OCI-LY3 (cell line): Measurements from ENCODE around the gene PRADC1.

Source experiments
- H2AFZ ChIP-seq: fragments of 200-600, 300-600 bp; shearing (Covaris generic); 2 replicates; pipeline ENCODE4 v1.6.0; 2014; ENCODE audit warnings: antibody characterized with exemption, low read depth, low read length
- H3K27ac ChIP-seq: fragments of 200-600, 300-600 bp; sonication (generic); 2 replicates; pipeline ENCODE4 v1.5.1; 2014; ENCODE audit warnings: mild to moderate bottlenecking, low read length, moderate library complexity, mixed read lengths
- H3K27me3 ChIP-seq: fragments of 200-600, 300-600 bp; sonication (generic); 2 replicates; pipeline ENCODE4 v1.6.1; 2014; ENCODE audit warnings: low read depth, low read length, mixed read lengths
- H3K36me3 ChIP-seq: fragments of 200-600, 300-600 bp; sonication (generic); replicated peaks from 2 replicates; pipeline ENCODE3; 2014; ENCODE audit warnings: low read depth, low read length, mixed read lengths
- H3K4me1 ChIP-seq: fragments of 300-600, 200-600 bp; sonication (generic); 2 replicates; pipeline ENCODE4 v1.6.1; 2014; ENCODE audit warnings: low read length, mixed read lengths
- H3K4me2 ChIP-seq: fragments of 200-600, 300-600 bp; sonication (generic); 2 replicates; pipeline ENCODE4 v1.6.1; 2014; ENCODE audit warnings: low read length, mixed read lengths
- H3K4me3 ChIP-seq: fragments of 300-600, 200-600 bp; sonication (generic); 2 replicates; pipeline ENCODE4 v1.5.1; 2014; ENCODE audit warnings: antibody characterized with exemption, mild to moderate bottlenecking, low read length, moderate library complexity
- H3K79me2 ChIP-seq: fragments of 300-600, 200-600 bp; shearing (Covaris generic); 2 replicates; pipeline ENCODE4 v1.6.1; 2014; ENCODE audit warnings: mild to moderate bottlenecking, low read length, mixed read lengths
- H3K9ac ChIP-seq: fragments of 300-600, 200-600 bp; shearing (Covaris generic); 2 replicates; pipeline ENCODE4 v1.6.0; 2014; ENCODE audit warnings: mild to moderate bottlenecking, low read length, moderate library complexity
- H3K9me3 ChIP-seq: fragments of 200-600, 300-600 bp; shearing (Covaris generic); 2 replicates; pipeline ENCODE4 v1.6.1; 2014; ENCODE audit warnings: low read length, mixed read lengths; ENCODE audit not compliant: insufficient read depth
- H4K20me1 ChIP-seq: fragments of 200-600, 300-600 bp; sonication (generic); 2 replicates; pipeline ENCODE4 v1.6.1; 2016; ENCODE audit warnings: low read length, mixed read lengths; ENCODE audit not compliant: insufficient read depth
- EZH2phosphoT487 ChIP-seq: fragments of 200-600 bp; shearing (Covaris generic); IDR thresholded peaks from 2 replicates; pipeline ENCODE4 v1.6.1; 2018; ENCODE audit warnings: antibody characterized with exemption, mixed run types, low read depth
- TF ChIP-seq, protein P1 (sequence below): fragments of 200-600, 300-600 bp; sonication (generic); IDR thresholded peaks from 2 replicates; pipeline ENCODE4 v1.5.1; 2014; ENCODE audit warnings: antibody characterized with exemption, low read length, low read depth

Gene PRADC1

DNA sequence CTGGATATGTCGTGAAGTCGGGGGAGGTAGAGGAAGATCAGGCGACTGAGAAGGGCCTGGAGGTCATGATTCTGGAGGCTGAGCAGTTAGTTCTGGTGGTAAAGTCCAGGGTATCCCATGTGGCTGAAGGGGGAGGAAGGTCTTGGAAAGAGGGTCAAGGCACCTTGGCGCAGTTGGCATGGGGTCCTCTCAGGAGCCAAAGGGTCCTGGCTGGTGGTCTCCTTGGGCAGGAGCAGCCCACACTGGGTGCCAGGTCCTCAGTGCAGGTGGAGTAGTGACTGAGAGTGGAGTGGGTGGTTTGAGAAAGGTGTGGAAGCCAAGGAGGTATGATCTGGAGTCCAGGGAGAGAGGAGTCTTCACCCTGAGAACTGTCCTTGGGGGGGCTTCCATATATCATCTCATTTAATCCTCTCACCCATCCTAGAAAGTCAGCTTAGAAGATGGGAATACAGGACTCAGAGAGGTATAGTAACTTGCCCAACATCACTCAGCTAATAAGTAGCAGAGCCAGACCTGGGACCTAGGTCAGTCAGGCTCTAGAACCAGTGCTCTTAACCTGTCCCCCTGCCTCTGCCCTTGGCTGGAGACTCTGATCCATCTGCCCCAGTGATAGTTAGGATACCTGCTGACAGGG is 26.8 kb upstream of the PRADC1 start:
- Histone ChIP-seq H3K9ac (no peak overlapping the region), H3K4me2 (no peak overlapping the region), H3K4me3 (no peak overlapping the region), H3K27me3 (no peaks in the 10 kb centered on the region), H3K4me1 (no peaks in the 10 kb centered on the region), H3K79me2 (no peaks in the 10 kb centered on the region), H3K9me3 (no peaks in the 10 kb centered on the region), H2AFZ (no peak overlapping the region), H3K27ac (no peak overlapping the region), H3K36me3 (peaks cover 45% of the 10 kb centered on the region), H4K20me1 (peaks cover 5% of the 10 kb centered on the region; the same call in 1 of the 2 replicates)
- no peak for TF ChIP-seq EZH2phosphoT487
- TF ChIP-seq, protein P1, sequence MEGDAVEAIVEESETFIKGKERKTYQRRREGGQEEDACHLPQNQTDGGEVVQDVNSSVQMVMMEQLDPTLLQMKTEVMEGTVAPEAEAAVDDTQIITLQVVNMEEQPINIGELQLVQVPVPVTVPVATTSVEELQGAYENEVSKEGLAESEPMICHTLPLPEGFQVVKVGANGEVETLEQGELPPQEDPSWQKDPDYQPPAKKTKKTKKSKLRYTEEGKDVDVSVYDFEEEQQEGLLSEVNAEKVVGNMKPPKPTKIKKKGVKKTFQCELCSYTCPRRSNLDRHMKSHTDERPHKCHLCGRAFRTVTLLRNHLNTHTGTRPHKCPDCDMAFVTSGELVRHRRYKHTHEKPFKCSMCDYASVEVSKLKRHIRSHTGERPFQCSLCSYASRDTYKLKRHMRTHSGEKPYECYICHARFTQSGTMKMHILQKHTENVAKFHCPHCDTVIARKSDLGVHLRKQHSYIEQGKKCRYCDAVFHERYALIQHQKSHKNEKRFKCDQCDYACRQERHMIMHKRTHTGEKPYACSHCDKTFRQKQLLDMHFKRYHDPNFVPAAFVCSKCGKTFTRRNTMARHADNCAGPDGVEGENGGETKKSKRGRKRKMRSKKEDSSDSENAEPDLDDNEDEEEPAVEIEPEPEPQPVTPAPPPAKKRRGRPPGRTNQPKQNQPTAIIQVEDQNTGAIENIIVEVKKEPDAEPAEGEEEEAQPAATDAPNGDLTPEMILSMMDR = no peak

DNA sequence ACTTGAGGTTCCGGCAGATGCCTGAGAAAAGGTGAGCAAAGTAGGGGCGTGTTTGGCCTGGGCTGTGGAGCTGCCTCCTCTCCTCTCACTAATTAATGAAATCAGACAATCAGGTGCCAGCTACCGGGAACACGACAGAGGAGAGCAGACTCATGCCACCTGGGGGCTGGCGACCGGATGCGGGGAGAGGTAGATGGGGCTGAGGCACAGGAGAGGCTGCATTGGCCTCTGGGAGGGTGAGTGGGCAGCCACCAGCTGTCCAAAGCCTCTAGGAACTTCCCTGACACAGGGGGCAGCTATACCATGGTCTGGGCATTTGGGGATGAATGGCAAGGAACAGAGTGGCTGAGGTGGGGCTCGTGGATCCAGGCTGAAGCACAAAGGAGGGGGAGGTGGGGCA is 26.2 kb upstream of the PRADC1 start:
- Histone ChIP-seq H3K4me1 (no peaks in the 10 kb centered on the region), H3K9me3 (no peaks in the 10 kb centered on the region), H3K9ac (no peak overlapping the region), H3K4me3 (no peak overlapping the region), H4K20me1 (peaks cover 5% of the 10 kb centered on the region; the same call in 1 of the 2 replicates), H3K36me3 (peaks cover 47% of the 10 kb centered on the region), H2AFZ (no peak overlapping the region), H3K27me3 (no peaks in the 10 kb centered on the region), H3K79me2 (no peaks in the 10 kb centered on the region), H3K27ac (no peak overlapping the region), H3K4me2 (no peak overlapping the region)
- TF ChIP-seq EZH2phosphoT487 = no peak
- TF ChIP-seq, protein P1 = no peak

DNA sequence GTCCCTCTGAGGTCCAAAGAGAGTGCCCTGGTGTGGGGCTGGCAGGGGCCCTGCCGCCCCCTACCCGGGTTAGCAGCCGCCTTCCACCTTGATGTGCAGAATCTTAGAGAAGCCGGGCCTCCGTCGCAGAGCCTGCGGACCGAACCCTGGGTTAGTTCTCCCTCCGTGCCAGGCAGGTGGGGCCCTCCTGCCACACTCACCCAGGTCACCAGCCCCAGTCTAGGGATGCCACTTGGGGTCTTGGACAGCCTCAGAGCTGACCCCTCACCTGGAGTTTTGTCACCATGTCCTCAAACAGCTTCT is 25.8 kb upstream of the PRADC1 start:
- H3K27me3 ChIP-seq = no peaks in the 10 kb centered on the region
- H3K4me1 ChIP-seq = no peaks in the 10 kb centered on the region
- H3K4me3 ChIP-seq = no peak overlapping the region
- H3K9me3 ChIP-seq = no peaks in the 10 kb centered on the region
- H4K20me1 ChIP-seq = peaks cover 5% of the 10 kb centered on the region; the same call in 1 of the 2 replicates
- H3K9ac ChIP-seq = no peak overlapping the region
- no peaks in the 10 kb centered on the region for H3K79me2 ChIP-seq
- H2AFZ ChIP-seq = no peak overlapping the region
- no peak overlapping the region for H3K4me2 ChIP-seq
- peaks cover 48% of the 10 kb centered on the region for H3K36me3 ChIP-seq
- no peak for TF ChIP-seq EZH2phosphoT487
- TF ChIP-seq, protein P1 = no peak
- H3K27ac ChIP-seq = no peak overlapping the region

DNA sequence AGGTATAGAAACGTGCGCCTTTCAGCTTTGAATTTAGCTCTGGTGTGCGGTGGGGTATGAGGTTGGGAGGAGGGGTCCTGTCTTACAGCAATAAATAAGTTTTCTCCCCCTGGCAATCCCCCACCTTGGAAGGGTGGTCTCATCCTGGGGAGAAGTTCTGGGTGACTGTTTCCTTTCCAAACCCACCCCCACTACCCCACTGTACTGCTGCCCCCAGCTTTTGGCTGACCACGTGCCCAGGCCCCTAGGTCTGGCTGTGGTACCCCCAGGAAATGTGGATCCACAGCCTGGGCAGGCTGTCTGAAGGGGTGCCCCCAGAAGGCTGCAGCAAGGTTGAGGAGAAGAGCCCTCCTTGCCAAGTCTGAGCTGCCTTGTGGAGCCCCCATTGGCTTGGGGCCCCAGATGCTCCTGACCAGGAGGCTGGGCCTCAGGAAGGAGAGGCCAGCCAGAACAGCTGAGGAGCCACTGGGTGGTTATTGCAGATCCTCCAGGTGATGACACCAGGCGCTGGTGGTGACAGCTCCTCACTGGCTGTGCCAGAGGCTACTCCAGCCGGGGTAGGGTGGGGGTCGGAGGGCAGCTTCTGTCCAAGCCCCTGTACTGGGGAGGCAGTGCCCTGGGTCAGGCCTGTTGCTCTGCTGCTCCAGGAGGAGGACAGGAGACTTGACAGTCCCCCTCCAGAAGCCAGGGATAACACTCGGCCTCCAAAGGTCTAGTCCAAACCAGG is 25.3 kb upstream of the PRADC1 start:
- TF ChIP-seq, protein P1 = no peak
- TF ChIP-seq EZH2phosphoT487 = no peak
- Histone ChIP-seq H3K4me2 (no peak overlapping the region), H3K9ac (no peak overlapping the region), H3K4me3 (no peak overlapping the region), H3K4me1 (no peaks in the 10 kb centered on the region), H4K20me1 (peaks cover 5% of the 10 kb centered on the region; the same call in 1 of the 2 replicates), H2AFZ (no peak overlapping the region), H3K27ac (no peak overlapping the region), H3K79me2 (no peaks in the 10 kb centered on the region), H3K36me3 (peaks cover 53% of the 10 kb centered on the region), H3K9me3 (no peaks in the 10 kb centered on the region), H3K27me3 (no peaks in the 10 kb centered on the region)
